HG02885 (cell line): ENCODE results near the gene HPSE2.

Experiments
- ATAC-seq: cut with Tn5 transposase; IDR thresholded peaks from one replicate; pipeline ENCODE4 v1.9.1; 2021; ENCODE audit warnings: mild to moderate bottlenecking; ENCODE audit not compliant: unreplicated experiment, poor library complexity

The HPSE2 gene

DNA sequence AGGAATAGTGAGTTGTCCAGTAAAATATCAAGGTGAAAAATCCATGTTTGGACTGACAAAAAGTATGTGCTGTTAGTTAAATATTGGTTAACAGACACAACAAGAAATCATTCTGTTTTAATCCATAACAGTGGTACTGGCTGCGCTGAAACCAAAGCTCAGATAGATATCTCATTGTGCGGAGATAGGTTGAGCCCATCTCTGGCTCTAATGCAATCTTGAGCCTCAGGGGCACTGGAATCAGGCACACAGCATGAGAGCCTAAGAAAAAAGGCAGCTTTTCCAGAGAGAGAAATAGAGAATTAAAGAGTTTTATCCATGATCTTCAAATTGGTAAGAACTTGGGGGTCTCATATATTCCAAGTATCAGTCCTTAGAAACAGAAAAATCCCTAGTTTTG, 373.7 kb downstream of the HPSE2 start:
- ATAC-seq = no peak

- no peak for ATAC-seq
Observed at GRCh38 chr10:98858525-98858924, 377.1 kb downstream of the HPSE2 start.

DNA sequence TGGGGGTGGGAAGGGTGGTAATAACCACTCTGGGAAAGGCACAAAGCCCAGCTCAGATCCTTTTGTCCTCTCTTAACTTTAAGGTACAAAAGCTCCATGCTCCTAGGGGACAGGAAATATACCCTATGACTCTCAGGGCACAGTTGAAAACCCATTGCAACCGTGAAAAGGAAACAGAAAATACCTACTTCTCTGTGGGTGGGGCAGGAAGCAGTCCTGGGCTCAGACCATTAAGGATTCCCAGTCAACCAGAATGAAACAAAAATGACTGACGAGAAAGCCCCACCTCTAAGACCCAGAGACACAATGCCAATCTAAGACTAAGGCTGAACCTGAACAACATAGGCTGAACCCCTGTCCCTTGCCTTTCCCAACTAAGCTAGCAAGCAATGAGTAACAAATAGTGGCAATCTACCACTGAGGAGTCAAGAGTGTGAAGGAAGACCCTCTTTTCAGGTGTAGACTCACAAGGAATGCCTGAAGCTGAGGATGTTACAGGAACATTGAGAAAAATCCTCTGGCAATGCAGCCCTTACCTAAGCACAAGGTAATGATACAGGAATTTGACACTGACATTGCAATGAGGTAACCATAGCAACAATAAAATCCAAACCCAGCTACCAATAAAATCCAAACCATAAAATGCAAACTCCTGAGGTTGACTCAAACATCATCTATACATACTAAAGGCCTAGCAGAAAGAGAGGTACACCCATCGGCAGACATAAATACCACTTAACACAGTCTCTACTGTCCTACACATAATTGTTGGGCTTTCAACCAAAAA, 380.1 kb downstream of the HPSE2 start:
- ATAC-seq = no peak

GRCh38 chr10:98852686-98853085, 383.0 kb downstream of the HPSE2 start:
- no peak for ATAC-seq

DNA sequence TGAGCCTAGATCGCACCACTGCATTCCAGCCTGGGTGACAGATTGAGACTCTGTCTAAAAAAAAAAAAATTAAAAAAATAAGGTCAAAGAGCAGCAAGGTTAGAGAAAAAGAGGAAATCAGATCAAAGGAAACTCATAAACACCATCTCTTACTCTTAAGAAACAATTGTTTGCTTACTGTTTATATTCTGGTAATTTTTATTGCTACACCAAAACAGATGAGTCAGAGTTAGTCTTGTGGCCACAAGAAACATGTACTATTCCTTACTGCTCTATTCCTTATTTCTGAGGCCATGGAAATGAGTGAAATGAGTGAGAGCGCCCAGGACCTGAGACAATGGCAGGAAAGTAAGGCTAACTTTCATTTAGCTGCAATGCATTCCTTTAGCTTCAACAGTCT, 387.3 kb downstream of the HPSE2 start:
- no peak for ATAC-seq

- ATAC-seq = no peak
Observed at GRCh38 chr10:98846787-98847186, 388.9 kb downstream of the HPSE2 start.

DNA sequence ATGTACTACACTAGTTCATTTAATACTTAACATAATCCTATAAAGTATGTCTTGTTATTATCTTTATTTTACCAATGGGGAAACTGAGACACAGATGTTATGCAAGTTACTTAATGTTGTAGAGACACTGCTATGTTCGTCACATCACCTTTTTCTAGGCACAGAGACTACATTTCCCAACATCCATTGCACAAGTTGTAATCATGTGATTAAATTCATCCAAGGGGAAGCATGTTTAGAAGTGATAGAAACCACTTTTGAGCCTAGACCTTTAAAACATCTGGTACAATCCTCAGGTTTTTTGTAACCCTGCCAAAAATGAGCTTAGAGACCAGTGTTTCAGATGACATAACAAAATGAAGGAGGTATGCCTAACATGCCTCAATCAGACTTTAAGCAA, 402.1 kb downstream of the HPSE2 start:
- ATAC-seq = no peak

DNA sequence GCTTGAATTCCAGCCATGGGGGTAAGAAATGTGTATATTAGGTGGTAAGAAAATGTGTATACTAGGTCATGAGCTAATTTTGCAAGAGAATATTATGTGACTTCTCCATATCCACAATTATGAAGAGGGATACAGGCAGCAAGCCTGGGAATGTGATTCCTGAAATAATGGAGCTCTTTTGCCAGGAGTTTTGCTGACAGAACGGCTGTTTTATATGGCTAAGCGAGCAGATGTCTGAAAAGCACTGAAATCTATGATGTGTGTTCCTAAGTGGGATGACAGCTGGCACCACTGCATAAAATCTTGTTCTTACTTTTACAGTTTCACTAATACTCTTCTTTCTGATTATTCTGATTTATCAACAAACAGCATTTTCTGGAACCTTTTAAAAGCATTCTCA, 402.9 kb downstream of the HPSE2 start:
- ATAC-seq = no peak

DNA sequence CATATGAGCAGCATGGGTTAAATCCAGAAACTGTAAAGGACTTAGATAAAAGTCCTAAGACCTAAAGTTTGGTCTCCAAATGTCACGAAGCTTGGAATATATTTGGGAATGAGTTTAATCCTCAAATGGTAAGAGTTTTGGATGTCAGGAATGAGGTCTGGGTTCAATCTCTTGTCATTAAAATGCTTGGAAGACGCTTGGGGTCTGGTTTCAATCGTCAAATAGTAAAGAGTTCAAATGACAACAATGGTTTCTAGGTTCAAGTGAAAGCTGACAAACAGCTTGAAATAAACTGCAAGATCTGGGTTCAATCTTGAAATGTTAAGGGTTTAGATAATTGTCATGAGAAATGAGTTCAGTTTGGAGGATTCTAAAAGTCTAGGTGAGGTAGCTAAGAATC, 403.5 kb downstream of the HPSE2 start:
- no peak for ATAC-seq

DNA sequence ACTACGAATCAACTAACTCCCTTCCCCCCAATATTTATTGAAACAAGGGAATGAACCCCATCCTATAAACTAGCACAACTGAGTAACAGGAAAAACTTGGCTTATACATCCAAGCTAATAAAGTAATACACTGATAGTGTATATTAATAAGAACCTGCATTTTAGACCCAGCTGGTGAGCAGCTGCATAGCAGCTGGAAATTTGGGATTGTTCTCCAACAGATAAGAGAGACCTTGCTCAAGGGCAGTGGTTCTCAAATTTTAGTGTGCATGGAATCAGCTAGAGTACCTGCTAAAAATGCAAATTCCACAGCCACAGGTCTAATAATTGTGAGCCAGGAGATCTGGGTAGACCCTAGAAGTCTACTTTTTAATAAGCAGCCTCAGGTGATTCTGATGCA, 404.3 kb downstream of the HPSE2 start:
- ATAC-seq = no peak

- ATAC-seq = no peak
Observed at GRCh38 chr10:98825741-98826140, 409.9 kb downstream of the HPSE2 start.

DNA sequence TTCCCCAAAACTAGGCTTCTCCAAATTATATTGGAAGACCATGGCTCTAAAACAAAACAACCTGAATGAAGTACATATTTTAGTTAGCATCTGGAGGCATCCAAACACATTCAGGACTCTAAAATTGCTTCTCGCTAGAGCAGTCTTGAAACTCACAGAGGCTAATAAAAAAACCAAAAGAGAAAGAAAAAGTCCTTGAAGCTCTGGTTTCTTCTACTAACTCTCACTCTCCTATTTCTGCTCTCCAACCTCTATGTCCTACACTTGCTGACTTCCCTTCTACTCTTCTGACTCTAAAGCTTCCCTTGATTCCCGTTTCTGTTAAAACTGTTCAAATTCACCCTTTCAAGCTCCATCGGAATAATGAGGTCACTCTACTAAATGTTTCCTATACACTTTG, 418.3 kb downstream of the HPSE2 start:
- ATAC-seq = no peak

DNA sequence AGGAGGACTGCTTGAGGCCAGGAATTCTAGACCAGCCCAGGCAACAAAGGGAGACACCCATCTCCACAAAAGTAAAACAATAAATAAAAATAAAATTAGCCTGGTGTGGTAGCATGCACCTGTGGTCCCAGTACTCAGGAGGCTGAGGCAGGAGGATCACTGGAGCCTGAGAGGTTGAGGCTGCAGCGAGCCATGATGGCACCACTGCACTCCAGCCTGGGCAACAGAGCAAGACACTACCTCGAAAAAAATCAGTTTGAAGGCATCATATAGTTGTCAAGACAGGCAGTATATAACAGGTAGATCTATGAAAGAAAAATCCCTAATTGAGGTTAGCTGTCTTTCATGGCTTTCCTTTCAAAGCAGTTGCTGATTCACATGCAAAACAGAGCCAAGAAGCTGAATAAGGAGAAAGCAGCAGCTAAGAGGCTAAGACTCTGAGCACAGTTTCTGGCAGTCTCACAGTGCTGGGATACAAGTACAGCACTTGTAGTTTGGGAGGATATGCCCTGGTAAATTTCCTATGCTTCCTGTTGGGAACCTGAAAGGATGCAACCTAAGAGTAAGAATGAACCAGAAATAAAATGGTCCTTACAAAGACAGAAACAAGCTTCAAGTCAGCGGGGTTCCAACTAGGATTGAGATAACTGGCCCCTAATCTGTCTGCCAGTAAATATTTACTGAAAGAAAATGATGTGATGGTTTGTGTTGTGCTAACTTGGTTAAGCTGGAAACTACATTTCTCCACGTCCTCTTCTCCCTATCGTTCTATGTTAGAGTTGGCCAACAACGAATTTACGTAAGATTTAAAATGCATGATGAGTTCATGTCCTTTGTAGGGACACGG, 420.4 kb downstream of the HPSE2 start:
- no peak for ATAC-seq

DNA sequence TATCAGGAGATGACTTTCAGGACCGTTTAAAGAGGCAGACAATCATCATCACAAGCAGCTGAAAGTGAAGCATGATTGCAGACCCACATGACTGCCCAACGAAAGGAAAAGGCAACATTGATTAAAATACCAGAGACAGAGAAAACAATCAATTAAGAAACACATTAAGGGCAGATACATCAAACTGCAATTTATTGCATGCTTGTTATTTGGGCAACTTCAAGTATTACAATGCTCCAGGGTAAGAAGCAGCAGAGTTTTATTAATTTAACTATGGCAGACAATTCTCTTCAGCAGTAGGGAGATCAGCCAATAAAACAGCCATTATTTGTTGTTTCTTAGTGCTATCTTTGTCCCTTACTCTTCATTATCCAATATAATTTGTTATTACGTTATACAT, 421.2 kb downstream of the HPSE2 start:
- no peak for ATAC-seq

GRCh38 chr10:98808282-98808892, 427.3 kb downstream of the HPSE2 start:
- no peak for ATAC-seq

DNA sequence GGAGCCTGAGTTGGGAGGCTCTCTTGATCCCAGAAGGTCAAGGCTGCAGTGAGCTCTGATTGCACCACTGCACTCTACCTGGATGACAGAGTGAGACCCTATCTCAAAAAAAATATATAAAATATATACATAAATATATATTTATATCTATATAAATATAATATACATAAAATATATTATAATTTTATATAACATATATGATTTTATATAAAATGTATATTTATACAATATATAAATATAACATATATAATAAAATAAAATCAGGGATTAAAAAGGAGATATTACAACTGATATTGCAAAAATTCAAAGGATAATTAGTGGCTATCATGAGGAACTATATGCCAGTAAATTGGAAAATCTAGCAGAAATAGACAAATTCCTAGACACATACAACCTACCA, 435.4 kb downstream of the HPSE2 start:
- ATAC-seq = no peak

- ATAC-seq = no peak
Observed at GRCh38 chr10:98795467-98795866, 440.2 kb downstream of the HPSE2 start.

DNA sequence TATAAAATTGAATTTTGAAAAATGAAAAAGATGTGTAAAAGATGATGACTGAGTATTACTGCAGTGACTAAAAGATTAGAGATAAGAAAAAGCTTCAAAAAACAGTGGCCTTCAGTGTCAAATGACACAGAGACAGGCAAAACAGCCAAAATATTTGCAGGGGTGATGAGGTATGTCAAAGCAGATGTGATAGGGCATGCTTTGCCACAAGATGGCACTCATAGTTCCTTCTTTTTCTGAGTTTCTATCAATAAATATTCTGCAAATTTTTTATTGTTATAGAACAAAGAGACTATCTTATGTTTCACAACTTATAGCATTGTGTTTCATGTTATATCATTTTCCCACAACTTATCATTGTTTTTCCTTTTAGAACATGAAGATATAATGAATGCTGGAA, 444.8 kb downstream of the HPSE2 start:
- no peak for ATAC-seq

- ATAC-seq = no peak
Observed at GRCh38 chr10:98778277-98778759, 457.3 kb downstream of the HPSE2 start.

DNA sequence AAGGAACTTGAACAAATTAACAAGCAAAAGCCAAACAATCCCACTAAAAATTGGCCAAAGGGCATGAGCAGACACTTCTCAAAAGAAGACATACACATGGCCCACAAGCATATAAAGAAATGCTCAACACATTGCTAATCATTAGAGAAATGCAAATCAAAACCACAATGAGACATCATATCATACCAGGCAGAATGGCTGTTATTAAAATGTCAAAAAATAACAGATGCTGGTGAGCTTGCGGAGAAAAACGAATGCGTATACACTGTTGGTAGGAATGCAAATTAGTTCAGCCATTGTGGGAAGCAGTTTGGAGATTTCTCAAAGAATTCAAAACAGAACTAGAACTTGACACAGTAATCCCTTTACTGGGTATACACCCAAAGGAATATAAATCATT, 477.2 kb downstream of the HPSE2 start:
- no peak for ATAC-seq

GRCh38 chr10:98748298-98748697, 487.4 kb downstream of the HPSE2 start:
- no peak for ATAC-seq
